Measurements from ENCODE around the gene MPC1L.
"Not testable (repeated sequence)": the region's sequence is repeated elsewhere in the genome, so short reads cannot be mapped to it uniquely, and the experiment has no call there.

The MPC1L gene

GRCh38 chrX:40623139-40623536 lies at the start of gene MPC1L:
Gene MPC1L, plus strand, starts transcription at chrX:40623428. Its CDS starts 138 bp downstream, at chrX:40623566.
- FAIRE-seq (no peak), DNase-seq (ENCODE audit: insufficient read length, low spot score) (no peak)

GRCh38 chrX:40573763-40574162 lies 49.5 kb upstream of the MPC1L start:
- DNase-seq (ENCODE audit: insufficient read length, low spot score) (no peak), FAIRE-seq (no peak)

GRCh38 chrX:40575411-40575810 lies 47.8 kb upstream of the MPC1L start:
- peak; percentile 11 for DNase-seq (ENCODE audit: insufficient read length, low spot score)
- not testable (repeated sequence) for FAIRE-seq

- FAIRE-seq (no peak), DNase-seq (ENCODE audit: insufficient read length, low spot score) (no peak)
Observed at GRCh38 chrX:40576291-40576690, 46.9 kb upstream of the MPC1L start.

DNA sequence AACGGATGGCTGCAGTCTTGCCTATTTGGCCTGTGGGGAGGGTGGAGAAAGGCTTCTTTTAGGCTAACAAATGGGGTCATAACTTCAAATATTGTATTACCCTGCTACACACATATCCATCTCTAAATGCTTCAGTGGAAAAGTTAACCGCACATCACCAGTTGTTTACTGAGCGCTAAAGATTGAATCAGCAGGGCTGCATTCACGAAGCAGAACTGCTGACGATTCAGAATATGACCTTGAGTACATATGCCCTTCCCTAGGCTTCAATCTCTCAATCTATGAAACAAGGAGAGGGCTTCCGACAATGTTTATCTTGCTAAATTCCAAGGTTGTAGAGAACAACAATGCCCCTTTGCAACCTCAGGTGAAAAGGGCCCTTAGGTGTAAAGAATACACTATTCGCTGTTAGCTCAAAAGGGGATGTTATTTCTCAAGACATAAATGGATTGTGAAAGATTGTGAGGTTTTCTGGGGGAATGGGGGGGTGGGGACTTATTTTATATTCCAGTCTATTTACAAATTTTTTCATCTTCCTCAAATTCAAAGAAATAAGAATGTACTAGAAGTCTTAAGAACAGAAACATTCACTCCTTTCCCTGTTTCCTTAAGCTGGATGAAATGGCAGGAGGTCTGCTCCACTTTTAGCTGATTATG lies 45.1 kb upstream of the MPC1L start:
- no peak for DNase-seq (ENCODE audit: insufficient read length, low spot score)
- FAIRE-seq: no peak

GRCh38 chrX:40579141-40579540 lies 44.1 kb upstream of the MPC1L start:
- FAIRE-seq: no peak

DNA sequence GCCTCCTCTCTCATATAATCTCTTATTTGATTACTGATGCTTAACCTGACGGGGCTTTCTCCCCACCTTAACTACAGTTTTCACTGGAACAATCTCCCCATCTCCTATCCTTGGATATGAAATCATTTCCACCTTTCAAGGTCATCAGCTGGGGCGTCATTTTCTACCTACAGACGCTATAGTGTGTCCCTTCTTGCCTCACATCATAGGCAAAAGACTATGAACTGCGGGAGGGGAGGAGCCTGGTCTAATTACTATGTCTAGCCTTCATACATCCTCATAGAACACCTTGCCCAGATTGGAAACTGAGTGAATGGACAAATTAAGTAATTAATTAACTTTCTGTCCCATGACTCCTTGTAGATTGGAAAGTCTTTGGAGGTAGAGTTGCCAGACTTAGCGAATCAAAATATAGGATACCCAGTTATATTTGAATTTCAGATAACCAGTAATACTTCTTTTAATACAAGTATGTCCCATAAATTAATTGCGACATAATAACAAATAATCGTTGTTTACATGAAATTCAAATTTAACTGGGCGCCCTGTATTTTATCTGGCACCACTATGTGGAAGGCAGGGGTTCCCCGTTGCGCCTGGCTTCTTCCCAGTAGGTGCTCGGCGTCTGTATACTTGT lies 43.2 kb upstream of the MPC1L start:
- FAIRE-seq (no peak), DNase-seq (ENCODE audit: insufficient read length, low spot score) (no peak)

More at GRCh38 chrX:40579141-40579540, 44.1 kb upstream of the MPC1L start:
- no peak for DNase-seq (ENCODE audit: insufficient read length, low spot score)

DNA sequence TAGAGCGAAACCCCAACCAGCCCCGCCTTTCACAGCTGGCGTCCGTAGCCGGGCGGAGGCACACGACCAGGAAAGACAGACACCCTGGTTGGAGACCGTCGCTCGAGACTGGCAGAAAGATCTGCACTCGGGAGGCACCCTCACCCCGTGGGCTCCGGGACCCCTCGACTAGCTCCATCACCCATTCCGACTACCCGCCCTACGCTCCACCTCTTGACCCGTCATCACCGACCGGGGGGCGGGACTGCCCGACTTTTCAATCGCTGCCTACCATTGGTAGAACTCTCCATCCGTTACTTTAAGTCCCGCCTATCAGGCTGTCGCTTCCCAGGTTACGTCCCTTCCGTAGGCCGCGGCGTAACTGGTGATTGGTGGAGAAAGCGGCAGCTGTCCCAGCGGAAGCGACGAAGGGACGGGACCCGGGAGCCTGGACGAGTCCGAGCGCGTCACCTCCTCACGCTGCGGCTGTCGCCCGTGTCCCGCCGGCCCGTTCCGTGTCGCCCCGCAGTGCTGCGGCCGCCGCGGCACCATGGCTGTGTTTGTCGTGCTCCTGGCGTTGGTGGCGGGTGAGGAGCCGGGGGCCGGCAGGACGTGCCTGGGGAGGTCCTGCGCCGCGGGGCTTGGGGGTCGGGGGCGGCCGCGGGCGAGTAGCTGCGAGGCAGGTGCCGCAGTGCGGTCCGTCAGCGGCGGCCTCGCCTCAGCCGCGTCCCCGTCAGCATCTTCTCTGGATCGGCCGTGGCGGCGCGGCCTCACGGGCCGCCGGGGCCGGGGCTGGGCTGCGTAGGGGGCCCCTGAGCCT lies 42.5 kb upstream of the MPC1L start, which contains the start of gene ATP6AP2:
Gene ATP6AP2 (plus strand): TSS at position 434 of the 799 bp plus-strand sequence. CDS start 96 bp downstream, at position 530.
- FAIRE-seq (peak; percentile 97), DNase-seq (ENCODE audit: insufficient read length, low spot score) (peak; percentile 91)

DNA sequence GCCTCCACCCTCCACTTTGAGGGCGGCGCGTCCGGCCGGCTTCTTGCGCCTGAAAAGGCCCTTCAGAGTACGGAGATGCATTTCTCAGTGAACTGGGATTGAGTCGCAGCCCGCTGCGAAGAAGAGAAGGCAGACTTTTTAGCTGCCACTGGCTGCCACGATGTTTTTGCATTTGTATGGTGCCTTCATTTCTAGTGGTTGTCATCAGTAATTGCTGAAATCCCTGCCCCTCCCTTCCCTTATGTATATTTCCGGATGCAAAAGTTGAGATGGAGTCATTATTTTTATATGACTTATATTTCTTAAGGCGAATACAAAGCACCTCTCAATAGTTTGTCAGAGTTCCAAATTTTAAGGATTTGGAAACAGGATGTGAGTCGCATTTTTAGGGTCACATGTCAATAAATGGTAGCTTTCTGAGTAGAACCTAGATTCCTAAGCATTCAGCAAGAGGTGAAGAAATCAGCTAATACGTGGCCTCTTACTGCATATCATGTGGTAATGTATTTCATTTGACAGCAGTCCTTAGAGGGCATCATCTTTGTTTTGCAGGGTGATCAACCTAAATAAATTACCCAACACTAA lies 41.8 kb upstream of the MPC1L start:
- no peak for DNase-seq (ENCODE audit: insufficient read length, low spot score)
- FAIRE-seq: no peak

GRCh38 chrX:40582178-40582577 lies 41.0 kb upstream of the MPC1L start:
- FAIRE-seq: not testable (repeated sequence)

GRCh38 chrX:40582811-40583210 lies 40.4 kb upstream of the MPC1L start:
- DNase-seq (ENCODE audit: insufficient read length, low spot score) (no peak), FAIRE-seq (no peak)

More at GRCh38 chrX:40582178-40582577, 41.0 kb upstream of the MPC1L start:
- not testable (repeated sequence) for DNase-seq (ENCODE audit: insufficient read length, low spot score)

DNA sequence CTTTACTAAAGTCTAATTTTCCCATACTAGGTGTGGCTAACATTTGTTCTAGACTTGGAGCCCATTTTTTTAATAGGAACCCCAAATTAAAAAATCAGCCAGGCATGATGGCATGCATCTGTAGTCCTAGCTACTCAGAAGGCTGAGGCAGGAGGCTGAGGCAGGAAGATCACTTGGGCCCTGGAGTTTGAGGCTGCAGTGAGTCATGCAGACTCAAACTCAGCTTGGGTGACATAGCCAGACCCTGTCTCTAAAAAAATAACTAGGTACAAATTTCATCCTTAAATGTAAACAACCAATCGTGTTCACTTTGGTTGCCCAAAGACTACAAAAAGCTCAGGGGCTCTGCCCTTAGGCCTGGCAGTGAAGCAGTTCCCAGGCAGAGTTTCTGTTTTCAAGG lies 35.6 kb upstream of the MPC1L start:
- not testable (repeated sequence) for DNase-seq (ENCODE audit: insufficient read length, low spot score); FAIRE-seq

GRCh38 chrX:40589616-40590321 lies 33.5 kb upstream of the MPC1L start:
- FAIRE-seq; DNase-seq (ENCODE audit: insufficient read length, low spot score): not testable (repeated sequence)

DNA sequence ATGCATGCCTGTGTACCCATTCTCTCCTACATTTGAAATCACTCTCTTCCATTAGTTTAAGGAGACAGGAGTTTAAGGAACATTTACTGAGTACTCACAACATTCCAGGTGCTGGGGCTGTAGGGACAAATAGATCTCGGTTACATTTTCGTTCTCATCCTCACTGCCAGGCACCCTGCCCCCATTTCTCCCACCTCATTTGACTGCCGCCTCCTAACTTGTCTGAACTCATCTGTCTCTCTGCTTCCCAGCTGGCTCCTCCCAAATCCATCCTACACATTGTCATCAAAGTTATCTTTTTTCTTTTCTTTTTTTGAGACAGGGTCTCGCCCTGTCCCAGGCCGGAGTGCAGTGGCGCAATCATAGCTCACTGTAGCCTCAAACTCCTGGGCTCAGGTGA lies 19.8 kb upstream of the MPC1L start:
- FAIRE-seq: no peak
- DNase-seq (ENCODE audit: insufficient read length, low spot score): no peak

- no peak for FAIRE-seq
- no peak for DNase-seq (ENCODE audit: insufficient read length, low spot score)
Observed at GRCh38 chrX:40607381-40607780, 15.8 kb upstream of the MPC1L start.

DNA sequence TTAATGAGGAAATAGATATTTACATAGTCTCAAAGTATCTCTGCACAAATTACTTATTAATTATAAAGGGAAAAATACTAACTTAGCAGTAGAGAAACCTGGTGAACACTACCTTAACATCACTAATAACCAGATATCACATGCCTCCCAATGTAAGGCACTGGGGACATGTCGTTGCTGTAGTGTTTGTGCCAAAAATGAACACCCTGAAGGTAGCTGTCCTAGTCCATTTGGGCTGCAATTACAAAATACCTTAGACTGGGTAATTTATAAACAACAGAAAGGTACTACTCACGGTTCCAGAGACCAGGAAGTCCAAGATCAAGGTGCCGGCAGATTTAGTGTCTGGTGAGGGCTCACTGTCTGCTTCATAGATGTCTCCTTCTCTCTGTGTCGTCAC lies 10.7 kb upstream of the MPC1L start:
- no peak for FAIRE-seq
- DNase-seq (ENCODE audit: insufficient read length, low spot score): no peak

DNA sequence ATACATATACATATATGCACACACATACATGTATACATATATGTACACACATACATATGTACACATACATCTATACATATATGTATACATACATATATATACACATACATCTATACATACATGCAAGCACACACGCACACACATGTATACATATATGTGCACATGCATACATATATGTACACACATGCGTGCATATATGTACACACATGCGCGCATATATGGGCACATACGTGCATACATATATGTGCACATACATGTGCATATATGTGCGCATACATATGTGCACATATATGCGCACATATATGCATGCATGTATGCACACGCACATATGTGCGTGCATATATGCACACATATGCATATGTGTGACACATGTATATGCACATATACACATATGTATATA lies 7.3 kb upstream of the MPC1L start:
- no peak for FAIRE-seq

GRCh38 chrX:40617566-40617965 lies 5.7 kb upstream of the MPC1L start:
- FAIRE-seq (no peak), DNase-seq (ENCODE audit: insufficient read length, low spot score) (no peak)

More for the DNA sequence above, 7.3 kb upstream of the MPC1L start:
- no peak for DNase-seq (ENCODE audit: insufficient read length, low spot score)

DNA sequence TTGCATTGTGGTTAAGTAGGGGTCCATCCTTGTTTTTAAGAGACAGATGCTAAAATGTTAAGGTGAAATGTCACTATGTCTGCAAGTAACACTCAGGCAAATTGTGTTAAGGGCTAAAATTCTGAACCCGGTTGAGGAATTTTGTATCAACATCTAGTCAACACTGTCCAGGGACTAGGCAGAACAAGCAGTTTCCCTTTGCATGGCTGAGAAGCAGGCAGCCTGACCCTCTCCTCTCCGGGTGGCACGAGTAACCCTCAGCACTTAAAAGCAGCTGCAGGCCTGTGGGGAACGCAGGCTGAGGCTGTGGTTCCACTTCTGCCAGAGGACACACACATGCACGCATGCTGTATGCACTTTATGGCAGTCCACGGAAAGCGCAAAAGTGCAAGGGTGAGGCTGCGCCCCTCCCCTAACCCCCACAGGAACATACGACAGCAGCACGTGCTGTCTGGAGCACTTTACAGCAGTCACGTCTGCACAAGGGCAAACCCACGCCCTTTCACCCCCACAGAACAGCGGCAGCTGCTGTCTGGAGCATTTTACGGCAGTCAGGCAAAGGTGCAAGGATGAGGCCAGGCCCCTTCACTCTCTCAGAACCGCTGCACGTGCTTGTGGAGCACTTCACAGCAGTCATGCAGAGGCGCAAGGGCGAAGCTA lies 619 bp upstream of the MPC1L start:
- DNase-seq (ENCODE audit: insufficient read length, low spot score) (no peak), FAIRE-seq (peak; percentile 73)

DNA sequence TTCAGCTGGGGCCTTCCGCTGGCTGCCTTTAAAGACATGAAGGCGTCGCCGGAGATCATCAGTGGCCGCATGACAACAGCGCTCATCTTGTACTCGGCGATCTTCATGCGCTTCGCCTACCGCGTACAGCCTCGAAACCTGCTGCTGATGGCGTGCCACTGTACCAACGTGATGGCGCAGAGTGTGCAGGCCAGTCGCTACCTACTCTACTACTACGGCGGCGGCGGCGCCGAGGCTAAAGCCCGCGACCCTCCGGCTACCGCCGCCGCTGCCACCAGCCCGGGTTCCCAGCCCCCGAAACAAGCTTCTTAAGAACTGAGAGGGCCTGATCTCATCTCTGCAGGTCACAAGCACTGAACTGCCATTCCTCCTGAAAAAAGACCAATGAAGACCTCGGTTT lies 437 bp downstream of the MPC1L start:
- DNase-seq (ENCODE audit: insufficient read length, low spot score) (no peak), FAIRE-seq (no peak)

All from HTR-8/SVneo (cell line).